ENCODE data around the gene RNU6-8. TPM values are rescaled to one million over a fixed set of nuclear protein-coding genes. Genes with fewer than 3 reads are reported as not detected.
A peak's percentile ranks its signal among the peaks of the same experiment; 100 is the strongest.

Gene RNU6-8
- total RNA-seq, 6 donors from 2014 or later, result not detected

DNA sequence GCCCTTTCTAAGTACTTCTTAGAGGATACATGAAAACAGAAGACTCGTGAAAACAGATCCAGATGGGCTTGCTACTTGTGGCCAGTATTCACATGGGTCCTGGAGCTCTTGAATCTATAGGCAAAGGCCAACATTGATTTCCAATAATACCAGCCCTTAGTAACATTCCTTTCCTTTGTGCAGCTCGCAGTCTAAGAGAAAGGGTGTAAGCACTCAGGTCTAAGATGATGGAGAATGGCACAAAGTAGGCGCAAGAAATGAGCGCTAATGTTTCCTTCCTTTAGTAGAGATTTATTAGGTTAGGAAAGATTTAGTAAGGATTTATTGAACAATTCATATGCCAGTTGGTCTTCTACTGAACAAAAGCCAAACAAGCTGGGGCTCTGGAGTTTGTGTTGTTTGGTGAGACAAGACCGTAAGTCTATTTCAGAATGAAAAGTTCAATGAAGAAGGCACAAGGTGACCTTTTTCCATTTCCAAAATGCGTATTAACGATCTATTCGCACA, 525 bp downstream of the RNU6-8 start:
- ATAC-seq (ENCODE audit: low FRiP score in 2 of 2), result no peak
- TF ChIP-seq EP300 (IDR thresholded peaks at IDR 0.05) (no peak), POLR2A (IDR thresholded peaks at IDR 0.05) (no peak), POLR2AphosphoS5 (IDR thresholded peaks at IDR 0.05) (no peak)
- TF ChIP-seq, protein P1, sequence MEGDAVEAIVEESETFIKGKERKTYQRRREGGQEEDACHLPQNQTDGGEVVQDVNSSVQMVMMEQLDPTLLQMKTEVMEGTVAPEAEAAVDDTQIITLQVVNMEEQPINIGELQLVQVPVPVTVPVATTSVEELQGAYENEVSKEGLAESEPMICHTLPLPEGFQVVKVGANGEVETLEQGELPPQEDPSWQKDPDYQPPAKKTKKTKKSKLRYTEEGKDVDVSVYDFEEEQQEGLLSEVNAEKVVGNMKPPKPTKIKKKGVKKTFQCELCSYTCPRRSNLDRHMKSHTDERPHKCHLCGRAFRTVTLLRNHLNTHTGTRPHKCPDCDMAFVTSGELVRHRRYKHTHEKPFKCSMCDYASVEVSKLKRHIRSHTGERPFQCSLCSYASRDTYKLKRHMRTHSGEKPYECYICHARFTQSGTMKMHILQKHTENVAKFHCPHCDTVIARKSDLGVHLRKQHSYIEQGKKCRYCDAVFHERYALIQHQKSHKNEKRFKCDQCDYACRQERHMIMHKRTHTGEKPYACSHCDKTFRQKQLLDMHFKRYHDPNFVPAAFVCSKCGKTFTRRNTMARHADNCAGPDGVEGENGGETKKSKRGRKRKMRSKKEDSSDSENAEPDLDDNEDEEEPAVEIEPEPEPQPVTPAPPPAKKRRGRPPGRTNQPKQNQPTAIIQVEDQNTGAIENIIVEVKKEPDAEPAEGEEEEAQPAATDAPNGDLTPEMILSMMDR (IDR thresholded peaks at IDR 0.05), result no peak

DNA sequence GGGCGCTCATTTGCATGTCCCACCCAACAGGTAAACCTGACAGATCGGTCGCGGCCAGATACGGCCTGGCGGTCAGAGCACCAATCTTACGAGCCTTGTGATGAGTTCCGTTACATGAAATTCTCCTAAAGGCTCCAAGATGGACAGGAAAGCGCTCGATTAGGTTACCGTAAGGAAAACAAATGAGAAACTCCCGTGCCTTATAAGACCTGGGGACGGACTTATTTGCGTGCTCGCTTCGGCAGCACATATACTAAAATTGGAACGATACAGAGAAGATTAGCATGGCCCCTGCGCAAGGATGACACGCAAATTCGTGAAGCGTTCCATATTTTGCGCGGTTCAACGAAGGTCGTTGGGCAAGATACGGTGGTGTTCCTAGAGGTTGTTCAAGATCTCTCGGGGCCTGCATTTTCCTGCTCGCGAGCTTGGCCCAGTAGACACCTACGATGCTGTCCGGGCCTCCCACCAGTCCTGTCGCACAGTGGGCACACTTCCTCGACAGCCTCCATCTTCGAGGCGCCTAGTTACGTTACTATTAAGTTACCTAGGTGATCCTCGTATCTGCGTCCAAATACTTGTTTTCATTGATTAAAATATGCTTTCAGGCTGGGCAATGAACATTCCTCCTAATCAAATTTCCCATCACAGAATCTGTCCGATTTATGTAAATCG, 1.1 kb downstream of the RNU6-8 start, which contains the start of gene RNU6-7:
RNU6-7 (plus strand) TSS at position 230 of the 675 bp plus-strand sequence.
- H3K36me3 ChIP-seq, result no peaks in the 10 kb centered on the region
- peaks cover 6 to 31% (median 10%) of the 10 kb centered on the region in 4 donors for H3K4me1 ChIP-seq
- no peaks in the 10 kb centered on the region for H3K27me3 ChIP-seq
- H3K9me3 ChIP-seq, result no peaks in the 10 kb centered on the region
- TF ChIP-seq POLR2AphosphoS5 (IDR thresholded peaks at IDR 0.05), result peak in 1 of 2 donors; percentile 3
- TF ChIP-seq POLR2A (IDR thresholded peaks at IDR 0.05), result no peak
- ATAC-seq (ENCODE audit: low FRiP score in 2 of 2) (peak in 1 of 2 donors; percentile 15), DNase-seq (no peak)
- peak within 1 kb of the TSS; percentile 87 to 92 (median 88) for H3K27ac ChIP-seq
- WGBS, 2 donors, result 2 to 9% methylated on average over 26 to 40 of the region's 40 CpGs
- peak within 1 kb of the TSS; percentile 36 to 87 (median 68) for H3K4me3 ChIP-seq

More for the DNA sequence above, 525 bp downstream of the RNU6-8 start:
- DNase-seq, result no peak
- H3K9me3 ChIP-seq, result no peaks in the 10 kb centered on the region
- peak overlapping the region in 3 of 4 donors; percentile 67 to 87 (median 69) for H3K4me3 ChIP-seq
- H3K27me3 ChIP-seq, result no peaks in the 10 kb centered on the region
- H3K27ac ChIP-seq, result peak overlapping the region; percentile 87 to 92 (median 88)
- no peaks in the 10 kb centered on the region for H3K36me3 ChIP-seq
- peaks cover 6 to 31% (median 10%) of the 10 kb centered on the region in 4 donors for H3K4me1 ChIP-seq
- 2 to 3% methylated on average over 8 of the region's 8 CpGs for WGBS, 2 donors

DNA sequence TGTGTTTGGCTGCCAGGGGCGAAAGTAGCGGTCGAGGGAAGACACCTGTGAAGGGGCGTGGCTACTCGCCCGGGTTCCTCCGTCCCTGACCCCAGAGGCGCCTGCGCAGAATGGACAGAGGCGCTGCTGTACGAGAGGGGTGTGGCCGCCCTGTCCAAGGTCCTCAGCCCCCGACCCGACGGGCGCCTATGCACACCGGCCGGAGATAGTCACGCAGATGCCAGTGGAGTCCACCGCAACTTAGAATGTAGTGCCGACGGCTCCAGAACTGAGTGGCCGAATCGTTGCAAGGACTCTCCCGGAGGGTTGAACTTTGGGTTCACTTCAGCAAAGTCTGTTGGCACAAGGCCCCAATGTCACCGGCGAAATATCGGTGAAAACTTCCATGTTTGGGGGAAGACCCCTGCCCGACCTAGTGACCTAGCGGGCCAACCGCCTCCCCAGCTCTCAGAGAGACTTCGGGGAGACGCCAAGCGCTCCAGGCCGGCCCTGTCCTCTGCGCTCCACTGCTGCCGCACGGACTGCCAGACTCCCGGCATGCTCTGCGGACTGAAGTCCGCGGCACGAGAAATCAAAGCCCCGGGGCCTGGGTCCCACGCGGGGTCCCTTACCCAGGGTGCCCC, 1.8 kb downstream of the RNU6-8 start:
- H3K27ac ChIP-seq, result peak overlapping the region; percentile 87 to 92 (median 88)
- TF ChIP-seq, protein P1 (IDR thresholded peaks at IDR 0.05), result no peak
- TF ChIP-seq POLR2A (IDR thresholded peaks at IDR 0.05), result peak in 1 of 4 donors; percentile 39
- H3K27me3 ChIP-seq, result no peaks in the 10 kb centered on the region
- H3K36me3 ChIP-seq, result no peaks in the 10 kb centered on the region
- ATAC-seq (ENCODE audit: low FRiP score in 2 of 2) (peak; percentile 86 to 91), DNase-seq (peak; percentile 89)
- peak overlapping the region; percentile 35 to 87 (median 68) for H3K4me3 ChIP-seq
- WGBS, 2 donors, result 0 to 1% methylated on average over 9 to 27 of the region's 46 CpGs
- H3K4me1 ChIP-seq, result peaks cover 6 to 31% (median 10%) of the 10 kb centered on the region in 4 donors
- no peaks in the 10 kb centered on the region for H3K9me3 ChIP-seq

DNA sequence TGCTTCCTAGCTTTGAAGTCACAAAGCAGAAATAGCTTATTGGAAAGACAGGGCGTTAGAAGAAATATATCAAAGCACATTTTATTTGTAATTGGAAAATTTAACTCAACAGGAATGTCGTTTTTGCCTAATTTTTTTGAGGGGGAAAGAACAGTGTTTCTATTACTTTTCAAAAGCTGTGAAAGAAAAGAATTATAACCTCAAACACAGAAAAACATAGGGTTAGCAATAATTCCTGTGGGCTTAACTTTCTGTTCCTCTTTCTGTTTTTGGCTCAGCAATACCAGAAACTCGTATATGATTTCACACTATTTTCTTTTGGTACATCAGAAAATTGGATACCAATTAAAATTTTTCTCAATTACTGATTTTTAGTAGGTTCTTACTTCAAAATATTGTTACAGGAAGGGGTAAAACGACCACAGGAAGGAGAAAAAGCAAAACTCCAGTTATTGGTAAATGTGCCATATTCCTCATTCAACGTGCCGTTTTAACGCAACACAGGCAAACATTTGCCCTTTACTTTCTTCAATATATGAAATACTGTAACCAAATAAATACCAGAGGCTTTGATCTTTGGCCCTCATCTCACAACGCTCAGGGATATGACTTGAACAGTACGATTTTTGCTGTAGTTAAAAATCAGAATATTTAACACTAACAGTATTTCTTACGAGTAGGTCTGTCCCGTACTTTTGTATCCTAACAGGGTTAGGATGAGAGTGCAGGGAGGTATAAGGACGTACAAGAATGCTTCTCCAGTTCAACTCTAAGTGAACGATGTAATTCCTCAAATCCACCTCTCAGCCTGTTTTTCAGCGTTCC, 2.5 kb downstream of the RNU6-8 start:
- TF ChIP-seq EP300 (IDR thresholded peaks at IDR 0.05), result no peak
- no peak for TF ChIP-seq POLR2AphosphoS5 (IDR thresholded peaks at IDR 0.05)
- TF ChIP-seq POLR2A (IDR thresholded peaks at IDR 0.05), result no peak
- TF ChIP-seq, protein P1 (IDR thresholded peaks at IDR 0.05), result no peak
- DNase-seq, result no peak
- Histone ChIP-seq H3K27me3 (no peaks in the 10 kb centered on the region), H3K9me3 (no peaks in the 10 kb centered on the region), H3K4me1 (peaks cover 6 to 31% (median 10%) of the 10 kb centered on the region in 4 donors), H3K36me3 (no peaks in the 10 kb centered on the region), H3K4me3 (peak overlapping the region; percentile 35 to 87 (median 68)), H3K27ac (peak overlapping the region; percentile 87 to 92 (median 88))
- ATAC-seq (ENCODE audit: low FRiP score in 2 of 2), result no peak
- 8 to 10% methylated on average over 14 of the region's 14 CpGs for WGBS, 2 donors
